HepG2 (cell line): ENCODE results near the gene OR13C2. TPM values are rescaled to one million over a fixed set of nuclear protein-coding genes. Genes with fewer than 3 reads are reported as not detected.

Experiments
- ATAC-seq: fragments of 200-7000 bp; cut with Tn5 transposase; 3 replicates; pipeline ENCODE4 v1.9.1; 2020; ENCODE audit warnings: mild to moderate bottlenecking, moderate library complexity
- BruUV-seq: library from RNA; stranded (reverse); fragments of 400-500 nt; replicated peaks from 2 replicates; lab custom pipeline; 2021; lab: Mats Ljungman, UMichigan
- CTCF ChIA-PET: fragments of 300-600 bp; formaldehyde crosslinking; extraction: SDS; loops from one replicate; lab custom pipeline; 2021; ENCODE audit warnings: low total read pairs, inconsistent platforms, low intra/inter-chr PET ratio; lab: Yijun Ruan, JAX
- POLR2A ChIA-PET: fragments of 350-600 bp; sonication (Branson Sonifier 250); formaldehyde crosslinking; loops from one replicate; lab custom pipeline; 2020; ENCODE audit warnings: antibody characterized with exemption, inconsistent platforms; lab: Yijun Ruan, JAX
- DNase-seq: peaks from one replicate; pipeline ENCODE4 v3.0.0-alpha.2; 2015; ENCODE audit warnings: low spot score
- FAIRE-seq: peaks from 3 replicates; lab custom pipeline; 2011; peaks lifted over from hg19 to GRCh38; lab: Jason Lieb, UNC
- H2AFZ ChIP-seq: one replicate; pipeline ENCODE4 v1.6.1; 2011; ENCODE audit warnings: low read length, inconsistent platforms
- H3K27ac ChIP-seq: fragments of 300-600 bp; 3 replicates; pipeline ENCODE4 v1.8.0; 2011; ENCODE audit warnings: mixed run types, mild to moderate bottlenecking, mixed read lengths, low read length, inconsistent platforms; ENCODE audit not compliant: insufficient read depth; ENCODE audit errors: extremely low read length
- H3K27me3 ChIP-seq, 2 experiments: fragments of 200-600 bp in 1 of 2; 2 replicates in 1 of 2; 3 replicates in 1 of 2; pipeline versions ENCODE4 v1.6.0 to v1.8.0; 2011; ENCODE audit warnings: low read length in 2 of 2, mild to moderate bottlenecking in 2 of 2, moderate library complexity in 2 of 2, inconsistent platforms in 1 of 2; ENCODE audit not compliant: insufficient read depth in 2 of 2, control insufficient read depth in 1 of 2
- H3K36me3 ChIP-seq, 2 experiments: fragments of 200-600 bp in 1 of 2; replicated peaks in 1 of 2; 2 replicates in 1 of 2; 3 replicates in 1 of 2; pipeline versions ENCODE4 v1.5.1 to v1.8.0; 2011; ENCODE audit warnings: low read length in 2 of 2, inconsistent platforms in 1 of 2; ENCODE audit not compliant: insufficient read depth in 2 of 2, control insufficient read depth in 1 of 2
- H3K4me1 ChIP-seq: 2 replicates; pipeline ENCODE4 v1.5.1; 2012; ENCODE audit warnings: low read length, inconsistent platforms; ENCODE audit not compliant: insufficient read depth
- H3K4me2 ChIP-seq: 2 replicates; pipeline ENCODE4 v1.6.0; 2011; ENCODE audit warnings: low read depth, low read length, inconsistent platforms
- H3K4me3 ChIP-seq, 3 experiments: fragments of 200-600 bp in 1 of 3; sonication (generic), shearing (Covaris generic) in 1 of 3; replicated peaks in 1 of 3; 2 replicates each; pipeline ENCODE4 v1.5.1; 2011 to 2016; ENCODE audit warnings: low read length in 3 of 3, inconsistent platforms in 2 of 3, low read depth in 2 of 3, mild to moderate bottlenecking in 2 of 3, control low read depth in 1 of 3, mixed read lengths in 1 of 3; ENCODE audit not compliant: insufficient read depth in 1 of 3
- H3K79me2 ChIP-seq: one replicate; pipeline ENCODE4 v1.6.1; 2011; ENCODE audit warnings: low read length, inconsistent platforms; ENCODE audit not compliant: insufficient read depth
- H3K9ac ChIP-seq: 2 replicates; pipeline ENCODE4 v1.6.0; 2011; ENCODE audit warnings: mild to moderate bottlenecking, low read depth, low read length, inconsistent platforms; ENCODE audit not compliant: insufficient read depth
- H3K9me3 ChIP-seq: 2 replicates; pipeline ENCODE4 v1.5.1; 2012; ENCODE audit warnings: mild to moderate bottlenecking, low read length
- H4K20me1 ChIP-seq: 2 replicates; pipeline ENCODE4 v1.6.0; 2011; ENCODE audit warnings: inconsistent platforms, mild to moderate bottlenecking, low read length, moderate library complexity; ENCODE audit not compliant: insufficient read depth
- CREM ChIP-seq, 2 experiments: sonication (generic) in 1 of 2; formaldehyde crosslinking in 1 of 2; IDR thresholded peaks; 2 replicates each; pipeline versions ENCODE4 v1.4.0 to v1.6.1; 2016 to 2020; ENCODE audit warnings: antibody characterized with exemption in 1 of 2, mild to moderate bottlenecking in 1 of 2, missing genetic modification reagents in 1 of 2
- ETV5 ChIP-seq: IDR thresholded peaks from 2 replicates; pipeline ENCODE4 v1.6.1; 2018; ENCODE audit warnings: missing biosample characterization, missing genetic modification reagents, inconsistent platforms, borderline replicate concordance
- KDM2A ChIP-seq: sonication (generic); formaldehyde crosslinking; IDR thresholded peaks from 2 replicates; pipeline ENCODE4 v1.4.0; 2020; ENCODE audit warnings: low read depth, missing genetic modification reagents, borderline replicate concordance
- MTF2 ChIP-seq: sonication (generic); formaldehyde crosslinking; IDR thresholded peaks from 2 replicates; pipeline ENCODE4 v1.5.0; 2020; ENCODE audit warnings: missing genetic modification reagents, borderline replicate concordance
- NCOA1 ChIP-seq: sonication (generic); formaldehyde crosslinking; IDR thresholded peaks from 2 replicates; pipeline ENCODE4 v1.9.0; 2021; ENCODE audit warnings: missing genetic modification reagents
- NFKB2 ChIP-seq: sonication (generic); formaldehyde crosslinking; IDR thresholded peaks from 2 replicates; pipeline ENCODE4 v1.4.0; 2020; ENCODE audit warnings: missing genetic modification reagents, borderline replicate concordance
- SRSF9 ChIP-seq: fragments of 200-400 bp; formaldehyde crosslinking; IDR thresholded peaks from 2 replicates; pipeline ENCODE4 v1.6.1; 2018; ENCODE audit warnings: borderline replicate concordance, mild to moderate bottlenecking, low read depth, low read length; ENCODE audit not compliant: insufficient read depth, poor library complexity, severe bottlenecking
- TSC22D2 ChIP-seq: sonication (generic); formaldehyde crosslinking; IDR thresholded peaks from 2 replicates; pipeline ENCODE4 v1.5.1; 2020; ENCODE audit warnings: missing genetic modification reagents, mild to moderate bottlenecking, borderline replicate concordance
- ZBTB43 ChIP-seq: sonication (generic); formaldehyde crosslinking; conservative IDR thresholded peaks from 2 replicates; pipeline ENCODE4 v1.4.0; 2020; ENCODE audit warnings: missing genetic modification reagents
- ZNF142 ChIP-seq: sonication (generic); formaldehyde crosslinking; IDR thresholded peaks from 2 replicates; pipeline ENCODE4 v1.4.0; 2020; ENCODE audit warnings: missing genetic modification reagents
- ZNF280D ChIP-seq: sonication (generic); formaldehyde crosslinking; IDR thresholded peaks from 2 replicates; pipeline ENCODE4 v1.5.1; 2020; ENCODE audit warnings: mild to moderate bottlenecking, missing genetic modification reagents
- ZNF382 ChIP-seq: sonication (generic); formaldehyde crosslinking; IDR thresholded peaks from 2 replicates; pipeline ENCODE4 v1.5.0; 2020; ENCODE audit warnings: missing genetic modification reagents, mild to moderate bottlenecking, borderline replicate concordance
- WGBS: methylation state at CpG from one replicate; pipeline ENCODE4 v1.1.6; 2017; ENCODE audit warnings: low lambda C conversion rate; 5-methylcytosine and 5-hydroxymethylcytosine counted together
- in situ Hi-C: cut with HindIII; loops from 2 replicates; pipeline ENCODE4 v1.10.0; 2017; ENCODE audit warnings: low pct_unique_long_range_greater_than_20kb; ENCODE audit not compliant: extremely low pct_ligation_motif_present
- intact Hi-C: fragments of 100-400 bp; cut with micrococcal nuclease; formaldehyde crosslinking; loops from one replicate; pipeline ENCODE4 v1.10.0; 2022; ENCODE audit not compliant: unreplicated experiment
- polyA plus RNA-seq, 8 experiments: library from polyadenylated mRNA; depleted of rRNA in 3 of 8; stranded (reverse) in 7 of 8; unstranded in 1 of 8; fragments of >200 nt; fragmentation: Illumina TruSeq in 4 of 8; extraction: Trizol in 4 of 8; gene quantifications; 2 replicates each; pipeline versions ENCODE4 v1.2.1 to v1.2.3, GENCODE V29; 2011 to 2016; ENCODE audit warnings: low read depth in 4 of 8, missing spikeins in 1 of 8, mixed read lengths in 1 of 8; ENCODE audit not compliant: insufficient read depth in 1 of 8
- total RNA-seq, 5 experiments: library from RNA; depleted of rRNA; stranded (reverse); fragments of >200 nt; fragmentation: Illumina TruSeq; extraction: Trizol; gene quantifications; 2 replicates each; pipeline ENCODE4 v1.2.3, GENCODE V29; 2016; ENCODE audit warnings: low read depth in 1 of 5
- TF ChIP-seq, protein P1 (sequence below): sonication (generic); formaldehyde crosslinking; IDR thresholded peaks from 2 replicates; pipeline ENCODE4 v1.5.0; 2020; ENCODE audit warnings: missing genetic modification reagents

Gene OR13C2
- total and polyA plus RNA-seq, 2 of the 13 experiments (the other 11 are each of a cell fraction or from before 2014, with no cell fraction given), result not detected

- ATAC-seq (no peak), DNase-seq (no peak), FAIRE-seq (no peak)
- H3K79me2 ChIP-seq, result no peaks in the 10 kb centered on the region
- no peak overlapping the region for H2AFZ ChIP-seq
- no TSS peak for BruUV-seq
- H3K4me2 ChIP-seq, result no peak overlapping the region
- in situ Hi-C loops (no loop called here), intact Hi-C loops (loop anchor here (5.0 kb wide), 1 partner anchor 47 kb away; no protein-coding TSS in a partner anchor)
- no peaks in the 10 kb centered on the region for H3K9me3 ChIP-seq
- no peak overlapping the region for H3K9ac ChIP-seq
- no peaks in the 10 kb centered on the region for H3K4me1 ChIP-seq
- H3K27ac ChIP-seq, result no peak overlapping the region
- H3K36me3 ChIP-seq, result no peaks in the 10 kb centered on the region
- ChIA-PET CTCF (no interaction called here), POLR2A (no interaction called here)
- 0% methylated on average over 1 of the region's 1 CpG for WGBS
- no peaks in the 10 kb centered on the region for H3K27me3 ChIP-seq
- no peaks in the 10 kb centered on the region for H4K20me1 ChIP-seq
- H3K4me3 ChIP-seq, result no peak overlapping the region
- TF ChIP-seq ZNF280D (CRISPR knock-in tag) (no peak), ZNF382 (no peak), SRSF9 (no peak), MTF2 (CRISPR knock-in tag) (no peak), CREM (IDR thresholded peaks at IDR 0.05) (no peak), CREM (CRISPR knock-in tag; IDR thresholded peaks at IDR 0.05) (no peak), ETV5 (CRISPR knock-in tag) (no peak), TSC22D2 (CRISPR knock-in tag) (no peak), ZNF142 (CRISPR knock-in tag) (no peak), NCOA1 (CRISPR knock-in tag) (no peak), NFKB2 (no peak), ZBTB43 (no peak), KDM2A (CRISPR knock-in tag) (no peak)
- TF ChIP-seq, protein P1, sequence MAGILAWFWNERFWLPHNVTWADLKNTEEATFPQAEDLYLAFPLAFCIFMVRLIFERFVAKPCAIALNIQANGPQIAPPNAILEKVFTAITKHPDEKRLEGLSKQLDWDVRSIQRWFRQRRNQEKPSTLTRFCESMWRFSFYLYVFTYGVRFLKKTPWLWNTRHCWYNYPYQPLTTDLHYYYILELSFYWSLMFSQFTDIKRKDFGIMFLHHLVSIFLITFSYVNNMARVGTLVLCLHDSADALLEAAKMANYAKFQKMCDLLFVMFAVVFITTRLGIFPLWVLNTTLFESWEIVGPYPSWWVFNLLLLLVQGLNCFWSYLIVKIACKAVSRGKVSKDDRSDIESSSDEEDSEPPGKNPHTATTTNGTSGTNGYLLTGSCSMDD (CRISPR knock-in tag), result no peak
Observed at GRCh38 chr9:104589626-104590025, 15.8 kb downstream of the OR13C2 start.
